ENCODE results near the gene SELENON. TPM values are rescaled to one million over a fixed set of nuclear protein-coding genes. Genes with fewer than 3 reads are reported as not detected.

SELENON gene
- total and polyA plus RNA-seq, 9 of the 15 experiments (the other 6 are each of a cell fraction or from before 2014, with no cell fraction given): 0.43 to 26.7 (median 7.0) TPM

DNA sequence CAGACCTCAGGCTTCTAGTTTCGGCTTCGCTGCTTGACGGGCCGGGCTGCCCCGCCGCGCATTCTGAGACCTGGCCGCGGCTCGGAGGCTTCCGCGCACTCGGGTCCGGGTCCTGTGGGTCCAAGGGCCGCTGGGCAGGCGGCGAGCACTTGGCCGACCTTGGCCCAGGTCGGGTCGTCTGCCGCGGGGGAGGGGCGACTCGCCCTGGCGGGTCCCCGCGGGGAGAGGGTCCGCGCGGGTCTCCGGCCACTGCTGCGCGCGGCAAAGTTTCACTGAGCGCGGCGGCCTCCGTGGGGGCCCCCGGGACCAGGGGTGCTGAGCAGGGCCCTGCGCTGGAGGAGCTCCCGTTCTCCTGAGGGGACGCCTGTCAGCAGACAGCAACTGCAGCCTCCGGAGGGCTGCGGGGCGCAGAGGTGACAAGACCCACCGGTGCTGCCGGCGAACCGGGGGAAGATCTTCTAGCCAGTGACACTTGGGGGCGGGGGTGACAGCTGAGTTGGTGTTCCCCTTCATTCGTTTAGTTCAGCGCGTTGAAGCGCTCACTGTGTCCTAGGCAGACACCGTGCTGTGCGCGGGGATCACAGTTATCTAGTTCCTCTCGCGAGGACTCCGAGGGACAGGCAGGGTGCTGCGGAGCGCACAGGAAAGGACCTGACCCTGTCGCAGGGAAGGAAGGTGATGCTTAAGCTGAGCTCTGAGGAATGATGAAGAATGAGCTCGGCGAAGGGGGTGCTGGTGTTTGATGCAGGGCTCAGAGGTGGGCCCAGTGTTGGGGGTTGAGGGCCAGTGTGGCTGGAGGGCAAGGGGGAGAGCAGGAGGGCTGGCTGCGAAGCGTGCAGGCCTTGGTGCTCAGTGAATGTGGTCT lies 20.5 kb downstream of the SELENON start (continued):
- no peak for TF ChIP-seq FOXA3 (CRISPR knock-in tag; conservative IDR thresholded peaks at IDR 0.05 in 1 of 2, IDR thresholded peaks at IDR 0.05 in 1 of 2)
- no peak for TF ChIP-seq MCM7 (IDR thresholded peaks at IDR 0.05)
- TF ChIP-seq, protein P1, sequence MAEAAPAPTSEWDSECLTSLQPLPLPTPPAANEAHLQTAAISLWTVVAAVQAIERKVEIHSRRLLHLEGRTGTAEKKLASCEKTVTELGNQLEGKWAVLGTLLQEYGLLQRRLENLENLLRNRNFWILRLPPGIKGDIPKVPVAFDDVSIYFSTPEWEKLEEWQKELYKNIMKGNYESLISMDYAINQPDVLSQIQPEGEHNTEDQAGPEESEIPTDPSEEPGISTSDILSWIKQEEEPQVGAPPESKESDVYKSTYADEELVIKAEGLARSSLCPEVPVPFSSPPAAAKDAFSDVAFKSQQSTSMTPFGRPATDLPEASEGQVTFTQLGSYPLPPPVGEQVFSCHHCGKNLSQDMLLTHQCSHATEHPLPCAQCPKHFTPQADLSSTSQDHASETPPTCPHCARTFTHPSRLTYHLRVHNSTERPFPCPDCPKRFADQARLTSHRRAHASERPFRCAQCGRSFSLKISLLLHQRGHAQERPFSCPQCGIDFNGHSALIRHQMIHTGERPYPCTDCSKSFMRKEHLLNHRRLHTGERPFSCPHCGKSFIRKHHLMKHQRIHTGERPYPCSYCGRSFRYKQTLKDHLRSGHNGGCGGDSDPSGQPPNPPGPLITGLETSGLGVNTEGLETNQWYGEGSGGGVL (CRISPR knock-in tag; IDR thresholded peaks at IDR 0.05): no peak
- TF ChIP-seq PCBP1 (IDR thresholded peaks at IDR 0.05; ENCODE audit: low read depth, low read length, poor library complexity, severe bottlenecking): peak; percentile 76
- peak; percentile 74; the same call in 1 of the 2 replicates for TF ChIP-seq OTX1 (CRISPR knock-in tag; IDR thresholded peaks at IDR 0.05)
- no peak for TF ChIP-seq LEF1 (IDR thresholded peaks at IDR 0.05)
- no peak for TF ChIP-seq ZKSCAN3 (CRISPR knock-in tag; IDR thresholded peaks at IDR 0.05)
- peak; percentile 3; the same call in 1 of the 2 replicates for TF ChIP-seq NFIC (IDR thresholded peaks at IDR 0.05)
- TF ChIP-seq HNRNPL (IDR thresholded peaks at IDR 0.05; ENCODE audit: low read depth, low read length): no peak
- TF ChIP-seq HIVEP1 (CRISPR knock-in tag; IDR thresholded peaks at IDR 0.05): no peak
- TF ChIP-seq SNIP1 (IDR thresholded peaks at IDR 0.05; ENCODE audit: low read depth): no peak
- TF ChIP-seq, protein P2, sequence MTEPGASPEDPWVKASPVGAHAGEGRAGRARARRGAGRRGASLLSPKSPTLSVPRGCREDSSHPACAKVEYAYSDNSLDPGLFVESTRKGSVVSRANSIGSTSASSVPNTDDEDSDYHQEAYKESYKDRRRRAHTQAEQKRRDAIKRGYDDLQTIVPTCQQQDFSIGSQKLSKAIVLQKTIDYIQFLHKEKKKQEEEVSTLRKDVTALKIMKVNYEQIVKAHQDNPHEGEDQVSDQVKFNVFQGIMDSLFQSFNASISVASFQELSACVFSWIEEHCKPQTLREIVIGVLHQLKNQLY (CRISPR knock-in tag; conservative IDR thresholded peaks at IDR 0.05): no peak
- TF ChIP-seq ZSCAN32 (CRISPR knock-in tag; IDR thresholded peaks at IDR 0.05): no peak
- TF ChIP-seq ZFP1 (CRISPR knock-in tag; IDR thresholded peaks at IDR 0.05): no peak
- no peak for TF ChIP-seq MCM2 (IDR thresholded peaks at IDR 0.05; ENCODE audit: low read depth)
- TF ChIP-seq KDM2B (CRISPR knock-in tag; IDR thresholded peaks at IDR 0.05): no peak
- no peak; a peak in 1 of 4 replicates for TF ChIP-seq TEAD1 (CRISPR knock-in tag; IDR thresholded peaks at IDR 0.05)
- no peak for TF ChIP-seq BHLHE40 (IDR thresholded peaks at IDR 0.05; ENCODE audit: low read length)
- TF ChIP-seq ZNF41 (CRISPR knock-in tag; conservative IDR thresholded peaks at IDR 0.05): no peak
- TF ChIP-seq BRF1 (IDR thresholded peaks at IDR 0.05; ENCODE audit: borderline replicate concordance, extremely low read depth, insufficient read length): no peak
- TF ChIP-seq, protein P3, sequence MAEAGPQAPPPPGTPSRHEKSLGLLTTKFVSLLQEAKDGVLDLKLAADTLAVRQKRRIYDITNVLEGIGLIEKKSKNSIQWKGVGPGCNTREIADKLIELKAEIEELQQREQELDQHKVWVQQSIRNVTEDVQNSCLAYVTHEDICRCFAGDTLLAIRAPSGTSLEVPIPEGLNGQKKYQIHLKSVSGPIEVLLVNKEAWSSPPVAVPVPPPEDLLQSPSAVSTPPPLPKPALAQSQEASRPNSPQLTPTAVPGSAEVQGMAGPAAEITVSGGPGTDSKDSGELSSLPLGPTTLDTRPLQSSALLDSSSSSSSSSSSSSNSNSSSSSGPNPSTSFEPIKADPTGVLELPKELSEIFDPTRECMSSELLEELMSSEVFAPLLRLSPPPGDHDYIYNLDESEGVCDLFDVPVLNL (CRISPR knock-in tag; IDR thresholded peaks at IDR 0.05; ENCODE audit: low read depth): no peak; the same call in 1 of the 2 replicates
- no peak; the same call in 1 of the 2 replicates for TF ChIP-seq TOE1 (IDR thresholded peaks at IDR 0.05; ENCODE audit: borderline replicate concordance)
- TF ChIP-seq TOE1 (CRISPR knock-in tag; IDR thresholded peaks at IDR 0.05; ENCODE audit: borderline replicate concordance, low read depth): no peak; the same call in 1 of the 2 replicates
- TF ChIP-seq, protein P4, sequence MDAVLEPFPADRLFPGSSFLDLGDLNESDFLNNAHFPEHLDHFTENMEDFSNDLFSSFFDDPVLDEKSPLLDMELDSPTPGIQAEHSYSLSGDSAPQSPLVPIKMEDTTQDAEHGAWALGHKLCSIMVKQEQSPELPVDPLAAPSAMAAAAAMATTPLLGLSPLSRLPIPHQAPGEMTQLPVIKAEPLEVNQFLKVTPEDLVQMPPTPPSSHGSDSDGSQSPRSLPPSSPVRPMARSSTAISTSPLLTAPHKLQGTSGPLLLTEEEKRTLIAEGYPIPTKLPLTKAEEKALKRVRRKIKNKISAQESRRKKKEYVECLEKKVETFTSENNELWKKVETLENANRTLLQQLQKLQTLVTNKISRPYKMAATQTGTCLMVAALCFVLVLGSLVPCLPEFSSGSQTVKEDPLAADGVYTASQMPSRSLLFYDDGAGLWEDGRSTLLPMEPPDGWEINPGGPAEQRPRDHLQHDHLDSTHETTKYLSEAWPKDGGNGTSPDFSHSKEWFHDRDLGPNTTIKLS (IDR thresholded peaks at IDR 0.05; ENCODE audit: borderline replicate concordance, low read depth): no peak; the same call in 1 of the 2 replicates

Measured in K562 (cell line).